Adipose tissue (tissue), 3 donors: ENCODE measurements around the gene TARBP2. TPM values are rescaled to one million over a fixed set of nuclear protein-coding genes. Genes with fewer than 3 reads are reported as not detected.

Experiments
- H3K27ac ChIP-seq: one replicate; pipeline ENCODE4 v1.5.1; 2013; ENCODE audit warnings: low read depth, low read length
- WGBS, 3 donors: extraction: QIAGEN DNeasy Blood & Tissue Kit; methylation state at CpG; one replicate each; pipeline ENCODE4 v1.1.7; 2013; 5-methylcytosine and 5-hydroxymethylcytosine counted together
- polyA plus RNA-seq, 3 donors: library from polyadenylated mRNA; stranded (reverse); fragments of 200-250 nt; gene quantifications; one replicate each; pipeline ENCODE4 v1.2.3, GENCODE V29; 2013
- donor health status: healthy with polysubstance abuse.
- donor health status: Bipolar disorder and iron deficiency.
- donor health status: healthy.

TARBP2 gene, protein sequence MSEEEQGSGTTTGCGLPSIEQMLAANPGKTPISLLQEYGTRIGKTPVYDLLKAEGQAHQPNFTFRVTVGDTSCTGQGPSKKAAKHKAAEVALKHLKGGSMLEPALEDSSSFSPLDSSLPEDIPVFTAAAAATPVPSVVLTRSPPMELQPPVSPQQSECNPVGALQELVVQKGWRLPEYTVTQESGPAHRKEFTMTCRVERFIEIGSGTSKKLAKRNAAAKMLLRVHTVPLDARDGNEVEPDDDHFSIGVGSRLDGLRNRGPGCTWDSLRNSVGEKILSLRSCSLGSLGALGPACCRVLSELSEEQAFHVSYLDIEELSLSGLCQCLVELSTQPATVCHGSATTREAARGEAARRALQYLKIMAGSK
- 10 to 100 TPM; 19.0 to 28.0 (median 19.7) TPM for polyA plus RNA-seq

- H3K27ac ChIP-seq: peak within 1 kb of the TSS; percentile 90
- 0 to 1% (median 0%) methylated on average over 66 to 74 of the region's 74 CpGs for WGBS, 3 donors
Observed at GRCh38 chr12:53500776-53501614, at the start of gene TARBP2. Gene TARBP2 (plus strand): TSS chr12:53501283. CDS start chr12:53501409, 126 bp downstream.

DNA sequence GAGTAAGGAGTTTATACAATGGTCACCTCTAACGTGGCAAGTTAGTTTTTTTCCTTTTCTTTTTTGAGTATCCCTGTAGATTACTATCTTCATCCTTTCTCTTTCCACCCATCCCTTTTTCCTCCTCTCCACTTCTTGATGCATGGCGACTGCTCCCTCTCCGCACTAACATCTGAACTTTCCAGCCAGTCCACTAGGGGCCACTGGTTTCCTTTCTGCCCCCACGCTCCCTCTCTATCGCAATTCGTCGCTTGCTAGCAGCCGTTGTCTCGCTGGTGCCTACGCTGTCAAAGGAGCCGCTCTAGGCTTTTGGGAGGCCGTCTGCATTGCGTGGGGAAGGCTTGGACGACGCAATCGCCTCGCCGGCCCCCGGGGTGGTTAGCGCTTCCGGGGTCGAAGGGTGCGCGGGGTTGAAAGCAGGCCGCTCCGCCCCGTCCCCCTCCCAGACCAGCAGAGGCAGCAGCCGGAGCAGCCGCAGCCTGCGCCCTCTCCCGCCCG is 49.4 kb upstream of the TARBP2 start, which contains the start of gene PCBP2:
Gene PCBP2 (plus strand): TSS at position 442 of the 498 bp plus-strand sequence. CDS start 2,699 bp downstream, outside the sequence.
- WGBS, 3 donors: 0 to 1% (median 1%) methylated on average over 24 to 30 of the region's 32 CpGs
- H3K27ac ChIP-seq: peak within 1 kb of the TSS; percentile 81

- 0 to 1% (median 0%) methylated on average over 51 to 64 of the region's 82 CpGs for WGBS, 3 donors
Observed at GRCh38 chr12:53452159-53453077, 48.7 kb upstream of the TARBP2 start.

GRCh38 chr12:53453953-53454640 is 47.0 kb upstream of the TARBP2 start:
- H3K27ac ChIP-seq: no peak overlapping the region
- 12 to 42% (median 38%) methylated on average over 6 of the region's 6 CpGs for WGBS, 3 donors

More at GRCh38 chr12:53452159-53453077, 48.7 kb upstream of the TARBP2 start:
- peak overlapping the region; percentile 81 for H3K27ac ChIP-seq

GRCh38 chr12:53454707-53455106 is 46.4 kb upstream of the TARBP2 start:
- no peak overlapping the region for H3K27ac ChIP-seq
- WGBS, 3 donors: 36 to 71% (median 60%) methylated on average over 3 of the region's 3 CpGs

GRCh38 chr12:53456654-53457366 is 44.3 kb upstream of the TARBP2 start:
- no peak overlapping the region for H3K27ac ChIP-seq
- 56 to 78% (median 75%) methylated on average over 6 of the region's 6 CpGs for WGBS, 3 donors

DNA sequence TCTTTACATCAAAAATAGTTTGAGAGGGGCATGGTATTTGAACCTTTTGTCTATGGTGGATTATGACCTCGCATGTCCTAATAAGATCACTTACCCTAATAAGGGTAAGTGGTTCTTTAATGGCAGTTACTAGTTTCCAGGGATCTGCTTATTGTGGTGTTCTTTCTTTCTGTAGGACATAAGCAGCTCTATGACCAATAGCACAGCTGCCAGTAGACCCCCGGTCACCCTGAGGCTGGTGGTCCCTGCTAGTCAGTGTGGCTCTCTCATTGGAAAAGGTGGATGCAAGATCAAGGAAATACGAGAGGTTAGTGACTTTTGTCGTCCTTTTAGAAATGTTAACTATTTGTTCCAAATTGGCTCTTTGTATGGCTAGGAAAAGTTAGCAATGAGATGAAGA is 42.0 kb upstream of the TARBP2 start:
- no peak overlapping the region for H3K27ac ChIP-seq
- WGBS, 3 donors: 68 to 72% (median 69%) methylated on average over 4 of the region's 4 CpGs

- 73 to 81% (median 80%) methylated on average over 3 of the region's 3 CpGs for WGBS, 3 donors
- no peak overlapping the region for H3K27ac ChIP-seq
Observed at GRCh38 chr12:53461059-53461458, 40.0 kb upstream of the TARBP2 start.

DNA sequence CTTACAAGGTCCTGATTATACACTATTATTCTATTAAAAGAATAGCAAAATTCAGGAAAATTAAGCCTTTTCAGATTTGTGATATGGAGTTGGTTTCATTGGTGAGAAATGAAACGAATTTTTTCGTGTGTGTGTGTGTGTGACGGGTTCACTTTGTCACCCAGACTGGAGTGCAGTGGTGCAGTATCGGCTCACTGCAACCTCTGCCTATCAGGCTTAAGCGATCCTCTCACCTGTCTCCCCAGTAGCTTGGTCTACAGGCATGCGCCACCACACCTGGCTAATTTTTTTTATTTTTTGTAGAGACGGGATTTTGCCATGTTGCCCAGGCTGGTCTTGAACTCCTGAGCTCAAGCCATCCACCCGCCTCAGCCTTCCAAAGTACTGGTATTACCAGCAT is 39.5 kb upstream of the TARBP2 start:
- no peak overlapping the region for H3K27ac ChIP-seq
- 84 to 89% (median 84%) methylated on average over 8 of the region's 8 CpGs for WGBS, 3 donors

GRCh38 chr12:53462935-53463334 is 38.1 kb upstream of the TARBP2 start:
- 62 to 82% (median 68%) methylated on average over 3 of the region's 3 CpGs for WGBS, 3 donors
- H3K27ac ChIP-seq: no peak overlapping the region

DNA sequence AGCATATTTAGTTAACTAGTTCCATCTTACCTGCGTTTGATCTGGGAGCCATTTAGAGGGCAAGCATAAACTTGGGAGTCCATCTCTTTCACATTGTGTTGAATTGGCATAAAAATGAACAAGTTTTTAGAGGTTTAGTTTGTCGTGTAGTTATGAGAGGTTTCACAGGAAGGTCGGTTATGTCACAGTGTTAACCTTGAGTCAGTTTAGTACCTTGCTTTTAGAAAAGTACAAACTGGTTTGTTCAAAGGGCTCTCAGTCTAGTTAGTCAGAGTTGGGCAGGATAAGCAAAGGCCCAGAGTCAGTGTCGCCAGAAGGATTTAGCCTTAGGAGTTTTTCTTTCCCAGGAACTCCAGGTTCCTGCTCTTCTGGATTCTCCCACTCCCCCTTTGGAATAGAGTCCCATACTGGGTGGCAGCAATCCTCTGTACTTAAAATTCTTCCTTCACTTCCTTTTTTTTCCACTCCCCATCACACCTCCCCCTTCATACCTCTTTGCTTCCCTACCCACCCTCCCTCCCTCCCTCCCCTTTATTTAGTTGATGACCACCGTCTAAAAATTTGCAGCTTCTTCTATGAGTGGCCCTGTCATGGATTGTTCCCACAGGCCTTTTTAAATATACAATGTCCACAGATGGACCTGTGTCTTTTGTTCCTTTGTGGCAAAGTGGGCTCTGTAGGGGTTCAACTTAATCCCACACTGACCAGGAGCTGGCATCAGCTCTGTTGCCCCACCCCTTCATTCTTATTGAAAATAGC is 37.1 kb upstream of the TARBP2 start:
- 48 to 66% (median 63%) methylated on average over 5 of the region's 5 CpGs for WGBS, 3 donors
- no peak overlapping the region for H3K27ac ChIP-seq

DNA sequence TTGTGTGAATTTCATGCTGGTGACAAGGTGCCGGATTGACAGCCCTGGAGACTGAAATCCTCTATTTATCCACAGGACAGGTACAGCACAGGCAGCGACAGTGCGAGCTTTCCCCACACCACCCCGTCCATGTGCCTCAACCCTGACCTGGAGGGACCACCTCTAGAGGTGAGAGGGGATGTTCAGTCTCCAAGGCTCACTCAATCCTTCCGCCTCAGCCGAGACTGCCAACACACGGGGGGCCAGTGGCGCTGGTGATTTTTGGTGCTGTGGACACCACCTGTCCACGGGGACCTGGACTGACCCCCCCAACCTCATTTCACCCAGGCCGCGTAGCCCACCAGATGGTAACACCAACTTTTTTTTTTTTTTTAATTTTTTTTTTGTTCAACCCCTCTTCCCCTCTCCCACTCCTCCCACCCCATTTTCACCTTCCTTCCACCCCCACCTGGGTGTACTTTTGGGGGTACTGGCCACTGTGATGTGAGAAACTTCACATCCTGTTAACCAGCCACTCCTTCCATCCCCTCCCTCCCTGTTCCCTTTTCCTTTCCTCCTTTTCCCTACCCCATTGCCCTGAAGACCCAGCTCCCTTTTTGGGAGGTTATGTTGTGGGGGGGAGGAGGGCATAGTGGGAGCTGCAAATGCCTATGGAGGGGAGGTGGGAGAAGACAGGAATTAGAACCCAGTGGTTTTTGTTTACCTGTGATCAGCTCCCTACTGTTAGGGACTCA is 36.2 kb upstream of the TARBP2 start:
- H3K27ac ChIP-seq: no peak overlapping the region
- WGBS, 3 donors: 92 to 94% (median 94%) methylated on average over 11 of the region's 11 CpGs

GRCh38 chr12:53465679-53466078 is 35.4 kb upstream of the TARBP2 start:
- no peak overlapping the region for H3K27ac ChIP-seq
- WGBS, 3 donors: 53 to 75% (median 66%) methylated on average over 2 of the region's 2 CpGs

GRCh38 chr12:53466640-53467039 is 34.4 kb upstream of the TARBP2 start:
- 72 to 82% (median 73%) methylated on average over 4 of the region's 4 CpGs for WGBS, 3 donors
- no peak overlapping the region for H3K27ac ChIP-seq

DNA sequence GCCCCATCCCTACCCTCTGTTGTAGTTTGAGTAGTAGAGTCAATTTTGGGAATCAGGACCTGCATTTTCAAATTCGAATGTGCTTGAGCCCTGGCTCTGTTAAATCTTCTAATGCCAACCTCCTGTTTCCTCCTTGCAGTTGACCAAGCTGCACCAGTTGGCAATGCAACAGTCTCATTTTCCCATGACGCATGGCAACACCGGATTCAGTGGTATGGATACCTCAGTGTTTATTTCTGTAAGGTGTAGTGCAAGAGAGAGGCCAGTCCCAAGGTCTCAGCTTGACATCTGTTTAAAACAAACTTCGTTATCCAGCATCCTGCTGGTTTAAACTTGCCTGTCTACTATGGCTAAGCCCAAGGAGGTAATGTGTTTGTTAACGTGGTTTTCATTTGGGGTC is 34.0 kb upstream of the TARBP2 start:
- H3K27ac ChIP-seq: no peak overlapping the region
- WGBS, 3 donors: 60 to 78% (median 67%) methylated on average over 5 of the region's 5 CpGs

GRCh38 chr12:53467880-53468279 is 33.2 kb upstream of the TARBP2 start:
- 56 to 83% (median 80%) methylated on average over 2 of the region's 2 CpGs for WGBS, 3 donors
- H3K27ac ChIP-seq: no peak overlapping the region
